Kidney (tissue), 14 donors: Measurements from ENCODE around the gene FYTTD1. TPM values are rescaled to one million over a fixed set of nuclear protein-coding genes. Genes with fewer than 3 reads are reported as not detected.
"Not testable (repeated sequence)": the region's sequence is repeated elsewhere in the genome, so short reads cannot be mapped to it uniquely, and the experiment has no call there.

Source experiments
- DNase-seq, 5 donors: peaks; one replicate each; pipeline ENCODE4 v3.0.0-alpha.2; 2013 to 2020
- FAIRE-seq: peaks from 2 replicates; lab custom pipeline; 2012; peaks lifted over from hg19 to GRCh38; lab: Jason Lieb, UNC
- H3K27ac ChIP-seq, 2 donors: one replicate each; pipeline ENCODE4 v1.7.0; 2013; ENCODE audit warnings: low read depth in 2 of 2, low read length in 2 of 2, inconsistent platforms in 1 of 2
- H3K27me3 ChIP-seq: one replicate; pipeline ENCODE4 v1.7.1; 2013; ENCODE audit warnings: low read length, inconsistent platforms; ENCODE audit not compliant: control insufficient read depth, insufficient read depth
- H3K36me3 ChIP-seq, 3 donors: one replicate each; pipeline versions ENCODE4 v1.7.0 to v1.7.1; 2013; ENCODE audit warnings: low read length in 3 of 3, control low read depth in 1 of 3, inconsistent platforms in 1 of 3; ENCODE audit not compliant: insufficient read depth in 3 of 3, control insufficient read depth in 2 of 3
- H3K4me1 ChIP-seq, 3 donors: one replicate each; pipeline versions ENCODE4 v1.7.0 to v1.7.1; 2013; ENCODE audit warnings: low read length in 3 of 3, inconsistent platforms in 1 of 3, low read depth in 1 of 3; ENCODE audit not compliant: control insufficient read depth in 2 of 3, insufficient read depth in 2 of 3
- H3K4me3 ChIP-seq, 3 donors: one replicate each; pipeline versions ENCODE4 v1.7.0 to v1.8.1; 2013; ENCODE audit warnings: low read length in 3 of 3, control low read depth in 1 of 3, inconsistent platforms in 1 of 3
- H3K9ac ChIP-seq, 3 donors: one replicate each; pipeline versions ENCODE4 v1.7.0 to v1.7.1; 2013; ENCODE audit warnings: low read length in 3 of 3, control low read depth in 1 of 3, inconsistent platforms in 1 of 3
- H3K9me3 ChIP-seq, 3 donors: one replicate each; pipeline versions ENCODE4 v1.7.0 to v1.7.1; 2013; ENCODE audit warnings: low read length in 3 of 3, control low read depth in 1 of 3, inconsistent platforms in 1 of 3; ENCODE audit not compliant: control insufficient read depth in 2 of 3, insufficient read depth in 1 of 3
- intact Hi-C: fragments of 100-400 bp; cut with DNase I; formaldehyde crosslinking; loops from one replicate; pipeline ENCODE4 v1.11.1; 2022
- polyA plus RNA-seq: library from polyadenylated mRNA; stranded (reverse); fragments of 350-450 nt; fragmentation: Illumina TruSeq; extraction: RNeasy Lipid Tissue Mini Kit (QIAGEN cat#74804); gene quantifications from one replicate; pipeline ENCODE4 v1.2.3, GENCODE V29; 2014; ENCODE audit warnings: low read depth, low replicate concordance; ENCODE audit not compliant: insufficient read depth
- total RNA-seq: library from RNA; stranded (reverse); fragmentation: NEBNext Ultra II Directional; extraction: Animal tissue kit (Norgen Biotek cat#: 25700); gene quantifications from one replicate; pipeline ENCODE4 v1.2.1, GENCODE V29; 2021
- TF ChIP-seq, protein P1 (sequence below): IDR thresholded peaks from 3 replicates; pipeline ENCODE4 v1.5.1; 2012; ENCODE audit warnings: mild to moderate bottlenecking, moderate library complexity, borderline replicate concordance; ENCODE audit not compliant: insufficient read depth; ENCODE audit errors: extremely low read depth
- donor health status: control.
- donor health status: control.
- donor health status: control.
- donor health status: control.
- donor health status: control.
- donor health status: DM: yes; HTN: yes; CAD: no.
- donor health status: Normal renal cell carcinoma (clear cell type).

Gene FYTTD1
- total and polyA plus RNA-seq, 2 donors from 2014 or later: 11.9 to 53.7 TPM

DNA sequence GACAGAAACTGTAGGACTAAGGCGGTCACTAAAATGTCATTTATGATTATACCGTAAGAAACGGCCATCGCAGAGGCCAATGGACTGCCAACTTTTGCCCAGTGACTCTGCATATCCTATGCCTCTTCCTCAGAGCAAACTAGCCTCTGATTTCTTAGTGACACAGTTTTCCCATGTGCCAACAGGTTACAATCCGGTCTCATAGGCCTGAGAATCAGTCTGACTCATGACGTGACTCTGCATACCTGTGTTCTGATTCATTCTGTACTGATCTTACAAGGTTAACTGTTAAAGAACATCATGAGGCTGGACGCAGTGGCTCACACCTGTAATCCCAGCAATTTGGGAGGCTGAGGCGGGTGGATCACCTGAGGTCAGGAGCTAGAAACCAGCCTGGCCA lies 30.8 kb upstream of the FYTTD1 start:
- Histone ChIP-seq H3K27me3 (no peaks in the 10 kb centered on the region), H3K36me3 (no peaks in the 10 kb centered on the region), H3K27ac (no peak overlapping the region), H3K4me1 (no peaks in the 10 kb centered on the region), H3K4me3 (no peak overlapping the region), H3K9ac (no peak overlapping the region), H3K9me3 (peaks cover 0 to 5% (median 0%) of the 10 kb centered on the region in 3 donors)
- no peak for FAIRE-seq
- intact Hi-C loops: no loop called here
- DNase-seq: no peak
- TF ChIP-seq, protein P1, sequence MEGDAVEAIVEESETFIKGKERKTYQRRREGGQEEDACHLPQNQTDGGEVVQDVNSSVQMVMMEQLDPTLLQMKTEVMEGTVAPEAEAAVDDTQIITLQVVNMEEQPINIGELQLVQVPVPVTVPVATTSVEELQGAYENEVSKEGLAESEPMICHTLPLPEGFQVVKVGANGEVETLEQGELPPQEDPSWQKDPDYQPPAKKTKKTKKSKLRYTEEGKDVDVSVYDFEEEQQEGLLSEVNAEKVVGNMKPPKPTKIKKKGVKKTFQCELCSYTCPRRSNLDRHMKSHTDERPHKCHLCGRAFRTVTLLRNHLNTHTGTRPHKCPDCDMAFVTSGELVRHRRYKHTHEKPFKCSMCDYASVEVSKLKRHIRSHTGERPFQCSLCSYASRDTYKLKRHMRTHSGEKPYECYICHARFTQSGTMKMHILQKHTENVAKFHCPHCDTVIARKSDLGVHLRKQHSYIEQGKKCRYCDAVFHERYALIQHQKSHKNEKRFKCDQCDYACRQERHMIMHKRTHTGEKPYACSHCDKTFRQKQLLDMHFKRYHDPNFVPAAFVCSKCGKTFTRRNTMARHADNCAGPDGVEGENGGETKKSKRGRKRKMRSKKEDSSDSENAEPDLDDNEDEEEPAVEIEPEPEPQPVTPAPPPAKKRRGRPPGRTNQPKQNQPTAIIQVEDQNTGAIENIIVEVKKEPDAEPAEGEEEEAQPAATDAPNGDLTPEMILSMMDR: no peak

DNA sequence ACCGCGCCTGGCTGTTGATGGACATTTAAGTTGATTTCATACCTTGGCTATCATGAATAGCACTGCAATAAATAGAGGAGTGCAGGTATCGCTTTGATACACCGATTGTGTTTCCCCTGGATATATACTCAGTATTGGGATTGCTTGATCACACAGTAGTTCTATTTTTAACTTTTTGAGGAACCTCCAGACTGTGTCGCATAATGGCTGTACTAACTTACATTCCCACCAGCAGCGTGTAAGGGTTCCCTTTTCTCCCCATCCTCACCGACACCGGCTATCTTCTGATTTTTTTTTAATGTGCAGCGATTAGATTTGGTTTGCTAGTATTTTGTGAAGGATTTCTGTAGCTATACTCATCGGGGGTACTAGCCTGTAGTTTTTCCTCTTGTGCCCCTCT lies 29.0 kb upstream of the FYTTD1 start:
- no peak overlapping the region for H3K9ac ChIP-seq
- TF ChIP-seq, protein P1: no peak
- H3K4me1 ChIP-seq: no peaks in the 10 kb centered on the region

DNA sequence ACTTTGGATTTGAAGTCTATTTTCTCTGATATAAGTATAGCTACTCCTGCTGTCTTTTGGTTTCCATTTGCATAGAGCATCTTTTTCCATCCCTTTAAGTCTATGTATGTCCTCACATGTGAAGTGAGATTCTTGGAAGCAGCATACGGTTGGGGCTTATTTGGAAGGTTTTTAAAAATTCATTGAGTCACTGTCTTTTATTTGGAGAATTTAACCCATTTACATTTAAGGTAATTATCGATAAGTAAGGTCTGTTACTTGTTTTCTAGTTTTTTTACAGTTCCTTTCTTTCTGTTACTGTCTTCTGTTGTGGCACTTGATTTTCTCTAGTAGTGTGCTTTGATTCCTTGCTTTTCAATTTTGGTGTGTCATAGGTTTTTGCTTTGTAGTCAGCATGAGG lies 26.9 kb upstream of the FYTTD1 start:
- intact Hi-C loops: no loop called here
- H3K9me3 ChIP-seq: peaks cover 0 to 5% (median 0%) of the 10 kb centered on the region in 3 donors
- H3K9ac ChIP-seq: no peak overlapping the region
- no peaks in the 10 kb centered on the region for H3K27me3 ChIP-seq
- no peak for DNase-seq
- TF ChIP-seq, protein P1: no peak
- no peak overlapping the region for H3K4me3 ChIP-seq
- H3K27ac ChIP-seq: no peak overlapping the region
- FAIRE-seq: no peak
- no peaks in the 10 kb centered on the region for H3K36me3 ChIP-seq
- H3K4me1 ChIP-seq: no peaks in the 10 kb centered on the region

More for the DNA sequence above, 29.0 kb upstream of the FYTTD1 start:
- FAIRE-seq: no peak
- H3K27me3 ChIP-seq: no peaks in the 10 kb centered on the region
- no peak for DNase-seq
- intact Hi-C loops: no loop called here
- H3K4me3 ChIP-seq: no peak overlapping the region
- no peaks in the 10 kb centered on the region for H3K36me3 ChIP-seq
- no peak overlapping the region for H3K27ac ChIP-seq
- H3K9me3 ChIP-seq: peaks cover 0 to 5% (median 0%) of the 10 kb centered on the region in 3 donors

DNA sequence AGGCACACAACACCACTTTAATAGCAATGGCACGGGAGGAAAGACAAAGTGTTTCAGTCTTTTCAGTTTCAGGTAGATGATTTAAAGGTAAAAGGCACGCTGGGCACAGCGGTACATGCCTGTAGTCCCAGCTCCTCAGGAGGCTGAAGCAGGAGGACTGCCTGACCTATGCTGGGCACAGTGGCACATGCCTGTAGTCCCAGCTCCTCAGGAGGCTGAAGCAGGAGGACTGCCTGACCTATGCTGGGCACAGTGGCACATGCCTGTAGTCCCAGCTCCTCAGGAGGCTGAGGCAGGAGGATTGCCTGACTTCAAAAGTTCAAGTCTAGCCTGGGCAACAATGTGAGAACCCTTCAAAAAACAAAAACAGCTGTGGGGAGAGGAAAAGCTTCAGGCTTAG lies 21.8 kb upstream of the FYTTD1 start:
- H3K9me3 ChIP-seq, intact Hi-C loops, DNase-seq, H3K36me3 ChIP-seq, H3K27ac ChIP-seq, H3K4me1 ChIP-seq, FAIRE-seq, H3K4me3 ChIP-seq, H3K27me3 ChIP-seq, H3K9ac ChIP-seq: not testable (repeated sequence)
